Measurements from ENCODE around the gene KIFAP3.

DNA sequence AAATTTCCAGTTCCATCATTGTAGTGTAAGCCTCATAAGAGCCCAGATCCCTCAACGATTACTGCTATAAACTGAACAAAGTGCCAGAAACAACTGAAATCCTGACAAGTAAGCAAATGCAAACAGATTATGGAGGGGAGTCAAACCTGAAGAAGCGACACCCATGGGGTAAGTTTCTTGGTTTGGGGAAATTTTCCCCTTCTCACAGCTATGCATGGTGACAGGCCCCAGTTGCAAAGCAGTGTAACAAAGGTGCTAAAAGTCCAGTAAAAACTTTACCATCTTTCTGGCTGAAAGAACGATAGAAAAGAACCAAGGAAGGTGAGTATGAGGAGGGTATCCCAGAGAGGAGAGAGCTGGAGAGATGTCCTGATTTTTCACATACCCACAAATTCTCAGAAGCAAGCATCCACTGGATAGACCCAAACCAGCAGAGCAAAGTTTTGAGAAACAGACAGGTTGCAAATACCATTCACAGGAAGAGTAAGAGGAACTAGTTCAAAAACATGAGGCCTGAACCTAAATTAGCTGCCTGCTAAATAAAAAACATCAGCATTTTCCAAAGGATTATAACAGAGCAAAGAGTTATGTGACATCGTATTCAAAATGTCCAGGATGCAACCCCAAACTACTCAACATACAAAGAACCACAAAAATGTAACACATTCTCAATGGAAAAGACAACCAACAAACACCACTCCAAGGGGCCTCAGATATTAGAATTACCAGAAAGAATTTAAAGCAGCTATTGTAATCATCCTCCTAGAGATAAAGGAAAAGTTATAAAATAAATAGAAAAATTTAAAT is 195.3 kb downstream of the KIFAP3 start:
- TF ChIP-seq EZH2 (IDR thresholded peaks at IDR 0.05), result no peak
- TF ChIP-seq, protein P1, sequence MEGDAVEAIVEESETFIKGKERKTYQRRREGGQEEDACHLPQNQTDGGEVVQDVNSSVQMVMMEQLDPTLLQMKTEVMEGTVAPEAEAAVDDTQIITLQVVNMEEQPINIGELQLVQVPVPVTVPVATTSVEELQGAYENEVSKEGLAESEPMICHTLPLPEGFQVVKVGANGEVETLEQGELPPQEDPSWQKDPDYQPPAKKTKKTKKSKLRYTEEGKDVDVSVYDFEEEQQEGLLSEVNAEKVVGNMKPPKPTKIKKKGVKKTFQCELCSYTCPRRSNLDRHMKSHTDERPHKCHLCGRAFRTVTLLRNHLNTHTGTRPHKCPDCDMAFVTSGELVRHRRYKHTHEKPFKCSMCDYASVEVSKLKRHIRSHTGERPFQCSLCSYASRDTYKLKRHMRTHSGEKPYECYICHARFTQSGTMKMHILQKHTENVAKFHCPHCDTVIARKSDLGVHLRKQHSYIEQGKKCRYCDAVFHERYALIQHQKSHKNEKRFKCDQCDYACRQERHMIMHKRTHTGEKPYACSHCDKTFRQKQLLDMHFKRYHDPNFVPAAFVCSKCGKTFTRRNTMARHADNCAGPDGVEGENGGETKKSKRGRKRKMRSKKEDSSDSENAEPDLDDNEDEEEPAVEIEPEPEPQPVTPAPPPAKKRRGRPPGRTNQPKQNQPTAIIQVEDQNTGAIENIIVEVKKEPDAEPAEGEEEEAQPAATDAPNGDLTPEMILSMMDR (IDR thresholded peaks at IDR 0.05), result no peak

Measured in neural progenitor cell (in vitro differentiated cells).